SU-DHL-6 (cell line): ENCODE results near the gene PILRA.

ENCODE experiments used
- EZH2phosphoT487 ChIP-seq: fragments of 200-600 bp; sonication (generic), shearing (Covaris generic); conservative IDR thresholded peaks from 2 replicates; pipeline ENCODE4 v1.6.1; 2018; ENCODE audit warnings: mild to moderate bottlenecking, antibody characterized with exemption, low read length, moderate library complexity, mixed read lengths
- TF ChIP-seq, protein P1 (sequence below): fragments of 200-600 bp; sonication (generic); IDR thresholded peaks from one replicate; pipeline ENCODE4 v1.5.1; 2017; ENCODE audit warnings: antibody characterized with exemption, mild to moderate bottlenecking, low read length, moderate library complexity; ENCODE audit not compliant: insufficient read depth, poor library complexity, severe bottlenecking

DNA sequence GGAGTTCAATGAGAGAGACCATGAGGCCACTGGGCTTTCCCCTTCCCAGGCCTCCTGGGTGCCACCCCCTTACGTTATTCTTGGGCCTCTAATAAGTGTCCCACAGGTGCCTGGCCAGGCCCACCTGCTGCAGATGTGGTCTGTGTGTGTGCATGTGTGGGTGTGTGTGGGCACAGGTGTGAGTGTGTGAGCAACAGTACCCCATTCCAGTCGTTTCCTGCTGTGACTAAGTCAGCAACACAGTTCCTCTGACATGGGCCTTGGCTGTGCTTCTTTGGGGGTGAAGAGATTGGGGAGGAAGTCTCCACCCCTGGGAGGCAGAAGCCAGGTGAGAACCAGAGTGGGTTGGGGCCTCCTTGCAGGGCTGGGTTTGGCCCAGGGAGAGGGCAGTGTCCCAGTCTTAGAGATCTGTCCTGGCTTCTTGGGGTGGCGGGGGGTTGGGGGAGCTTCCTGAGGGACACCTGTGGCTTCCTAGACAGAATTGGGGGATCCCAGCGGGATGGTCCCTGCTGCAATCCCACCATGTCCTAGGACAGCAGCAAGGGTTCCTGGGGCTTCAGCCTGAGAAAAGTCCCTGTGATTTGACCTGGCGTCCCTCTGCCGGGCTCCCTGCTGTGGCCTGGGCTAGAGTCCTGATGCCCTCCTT lies 19.5 kb upstream of the PILRA start:
- TF ChIP-seq, protein P1, sequence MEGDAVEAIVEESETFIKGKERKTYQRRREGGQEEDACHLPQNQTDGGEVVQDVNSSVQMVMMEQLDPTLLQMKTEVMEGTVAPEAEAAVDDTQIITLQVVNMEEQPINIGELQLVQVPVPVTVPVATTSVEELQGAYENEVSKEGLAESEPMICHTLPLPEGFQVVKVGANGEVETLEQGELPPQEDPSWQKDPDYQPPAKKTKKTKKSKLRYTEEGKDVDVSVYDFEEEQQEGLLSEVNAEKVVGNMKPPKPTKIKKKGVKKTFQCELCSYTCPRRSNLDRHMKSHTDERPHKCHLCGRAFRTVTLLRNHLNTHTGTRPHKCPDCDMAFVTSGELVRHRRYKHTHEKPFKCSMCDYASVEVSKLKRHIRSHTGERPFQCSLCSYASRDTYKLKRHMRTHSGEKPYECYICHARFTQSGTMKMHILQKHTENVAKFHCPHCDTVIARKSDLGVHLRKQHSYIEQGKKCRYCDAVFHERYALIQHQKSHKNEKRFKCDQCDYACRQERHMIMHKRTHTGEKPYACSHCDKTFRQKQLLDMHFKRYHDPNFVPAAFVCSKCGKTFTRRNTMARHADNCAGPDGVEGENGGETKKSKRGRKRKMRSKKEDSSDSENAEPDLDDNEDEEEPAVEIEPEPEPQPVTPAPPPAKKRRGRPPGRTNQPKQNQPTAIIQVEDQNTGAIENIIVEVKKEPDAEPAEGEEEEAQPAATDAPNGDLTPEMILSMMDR: no peak
- TF ChIP-seq EZH2phosphoT487: no peak
